Activated naive CD8-positive, alpha-beta T cell (primary cell): ENCODE measurements around the gene TXNDC11.

ENCODE experiments used
- H3K27ac Mint-ChIP-seq: one replicate; pipeline ENCODE4 v1.8.0; 2021; ENCODE audit warnings: mixed read lengths
- H3K27me3 Mint-ChIP-seq: one replicate; pipeline ENCODE4 v1.8.0; 2021; ENCODE audit warnings: mixed read lengths
- H3K36me3 Mint-ChIP-seq: one replicate; pipeline ENCODE4 v1.8.0; 2021; ENCODE audit warnings: mixed read lengths
- H3K4me1 Mint-ChIP-seq: one replicate; pipeline ENCODE4 v1.8.0; 2021; ENCODE audit warnings: low read depth, mixed read lengths
- H3K4me3 Mint-ChIP-seq: one replicate; pipeline ENCODE4 v1.8.0; 2021; ENCODE audit warnings: mild to moderate bottlenecking, mixed read lengths
- H3K9me3 Mint-ChIP-seq: one replicate; pipeline ENCODE4 v1.8.0; 2021; ENCODE audit warnings: low read depth, mixed read lengths

TXNDC11 gene

DNA sequence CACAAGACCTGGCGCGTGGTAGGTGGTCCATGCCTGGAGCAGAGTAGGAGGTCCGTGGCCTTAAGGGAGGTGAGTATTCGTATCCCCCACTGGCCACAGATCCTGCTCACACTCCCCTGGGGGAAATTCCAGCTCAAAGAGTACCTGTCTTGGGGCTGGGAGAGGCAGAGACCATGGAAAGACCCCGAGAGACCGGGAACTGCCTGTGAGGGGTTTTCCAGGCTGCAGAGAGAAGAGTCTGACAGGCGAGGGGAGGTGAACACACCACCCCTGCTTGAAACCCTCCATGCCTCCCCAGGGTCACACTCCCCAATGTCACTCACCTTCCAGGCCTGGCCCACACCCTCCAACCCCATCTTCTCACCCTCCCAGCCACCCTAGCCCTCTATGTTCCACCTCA, 87.0 kb downstream of the TXNDC11 start:
- H3K36me3 Mint-ChIP-seq, result no peaks in the 10 kb centered on the region
- no peaks in the 10 kb centered on the region for H3K27me3 Mint-ChIP-seq
- H3K4me1 Mint-ChIP-seq, result peaks cover 17% of the 10 kb centered on the region
- H3K9me3 Mint-ChIP-seq, result no peaks in the 10 kb centered on the region
- H3K4me3 Mint-ChIP-seq, result no peak overlapping the region
- H3K27ac Mint-ChIP-seq, result no peak overlapping the region

DNA sequence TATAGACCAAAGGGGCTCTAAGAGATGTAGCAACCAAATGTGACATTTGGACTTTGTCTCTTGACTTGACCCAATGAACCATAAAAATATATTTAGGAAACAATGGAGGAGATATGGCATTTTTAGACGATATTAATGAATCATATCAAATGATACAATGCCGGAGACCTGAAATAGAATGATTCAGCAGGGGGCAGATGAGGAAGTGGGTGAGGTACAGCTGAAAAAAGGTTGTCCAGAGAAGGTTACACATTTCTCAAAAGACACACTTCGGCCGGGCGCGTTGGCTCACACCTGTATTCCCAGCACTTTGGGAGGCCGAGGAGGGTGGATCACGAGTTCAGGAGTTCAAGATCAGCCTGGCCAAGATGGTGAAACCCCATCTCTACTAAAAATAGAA, 90.9 kb downstream of the TXNDC11 start:
- Mint-ChIP-seq H3K9me3 (no peaks in the 10 kb centered on the region), H3K27ac (no peak overlapping the region), H3K4me1 (peaks cover 15% of the 10 kb centered on the region), H3K36me3 (no peaks in the 10 kb centered on the region), H3K27me3 (peaks cover 3% of the 10 kb centered on the region), H3K4me3 (no peak overlapping the region)

DNA sequence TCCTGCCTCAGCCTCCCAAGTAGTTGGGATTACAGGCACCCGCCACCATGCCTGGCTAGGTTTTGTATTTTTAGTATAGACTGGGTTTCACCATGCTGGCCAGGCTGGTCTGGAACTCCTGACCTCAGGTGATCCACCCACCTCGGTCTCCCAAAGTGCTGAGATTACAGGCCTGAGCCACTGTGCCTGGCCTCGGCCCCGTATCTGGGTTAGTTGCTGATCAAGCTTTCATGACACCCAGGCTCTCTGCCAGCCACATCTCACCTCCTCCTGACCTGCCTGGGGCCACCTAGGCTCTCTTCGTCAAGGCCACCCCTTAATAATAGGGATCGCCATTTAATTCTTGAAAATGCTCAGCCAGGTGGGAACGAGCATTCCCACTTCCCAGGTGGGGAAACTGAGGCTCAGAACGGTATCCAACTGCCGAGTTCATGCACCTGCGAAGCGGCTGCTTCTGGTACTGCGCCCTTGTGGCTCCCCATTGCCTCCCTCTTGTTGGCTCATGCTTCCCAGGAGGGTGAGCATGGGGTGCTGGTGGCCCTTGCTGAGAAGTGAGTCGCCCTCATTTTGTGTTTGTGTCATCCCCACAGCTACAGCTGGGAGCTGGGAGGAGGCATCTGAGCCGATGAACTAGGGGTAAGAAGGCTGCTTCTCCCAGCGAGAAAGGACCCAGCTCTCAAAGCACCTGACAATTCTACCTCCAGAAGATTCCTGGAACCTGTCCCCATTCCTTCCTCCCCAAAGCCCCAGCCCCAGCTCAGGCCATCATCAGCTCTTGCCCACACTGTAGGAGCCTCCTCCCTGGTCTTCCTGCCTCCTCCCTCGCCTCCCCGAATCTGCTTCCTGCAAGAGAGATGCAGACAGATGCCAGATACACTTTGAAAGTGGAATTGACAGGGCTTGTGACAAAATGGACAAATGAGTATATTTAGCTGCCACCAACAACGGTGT, 91.7 kb downstream of the TXNDC11 start:
- Mint-ChIP-seq H3K4me3 (no peak overlapping the region), H3K27ac (no peak overlapping the region), H3K27me3 (peaks cover 3% of the 10 kb centered on the region), H3K36me3 (no peaks in the 10 kb centered on the region), H3K4me1 (peaks cover 15% of the 10 kb centered on the region), H3K9me3 (no peaks in the 10 kb centered on the region)

DNA sequence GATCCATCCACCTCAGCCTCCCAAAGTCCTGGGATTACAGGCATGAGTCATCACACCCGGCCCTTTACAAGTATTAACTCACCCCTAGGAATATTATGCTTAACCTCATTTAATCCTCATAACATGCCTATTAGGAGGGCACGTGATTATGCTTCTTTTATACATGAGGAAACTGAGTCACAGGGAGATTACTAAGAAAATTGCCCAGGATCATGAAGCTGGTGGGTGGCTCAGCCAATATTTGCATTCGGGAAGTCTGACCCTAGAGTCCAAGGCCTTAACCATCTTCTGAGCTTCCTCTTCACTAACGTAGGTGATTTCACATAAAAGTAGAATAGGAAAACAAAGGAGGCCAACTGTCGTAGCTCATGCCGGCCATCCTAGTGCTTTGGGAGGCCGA, 93.4 kb downstream of the TXNDC11 start:
- H3K4me1 Mint-ChIP-seq, result peaks cover 11% of the 10 kb centered on the region
- H3K36me3 Mint-ChIP-seq, result no peaks in the 10 kb centered on the region
- H3K27ac Mint-ChIP-seq, result no peak overlapping the region
- peaks cover 3% of the 10 kb centered on the region for H3K27me3 Mint-ChIP-seq
- no peaks in the 10 kb centered on the region for H3K9me3 Mint-ChIP-seq
- no peak overlapping the region for H3K4me3 Mint-ChIP-seq

DNA sequence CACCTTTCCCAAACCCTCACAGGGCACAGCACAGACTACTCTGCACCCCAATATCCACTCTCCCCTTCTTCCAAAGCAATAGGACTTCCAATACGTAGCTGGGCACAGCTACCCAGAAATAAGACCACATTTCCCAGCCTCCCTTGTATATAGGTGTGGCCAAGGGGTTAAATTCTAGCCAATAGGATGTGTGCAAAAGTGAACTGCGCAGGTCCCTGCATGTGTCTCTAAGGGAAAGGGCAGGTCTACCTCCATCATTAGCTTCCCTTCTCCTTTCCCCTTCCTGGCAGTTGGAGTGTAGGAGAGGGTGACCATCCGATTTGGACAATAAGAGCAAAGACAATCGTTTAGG, 99.9 kb downstream of the TXNDC11 start:
- Mint-ChIP-seq H3K9me3 (no peaks in the 10 kb centered on the region), H3K4me1 (peaks cover 11% of the 10 kb centered on the region), H3K27ac (no peak overlapping the region), H3K4me3 (no peak overlapping the region), H3K36me3 (no peaks in the 10 kb centered on the region), H3K27me3 (no peaks in the 10 kb centered on the region)

DNA sequence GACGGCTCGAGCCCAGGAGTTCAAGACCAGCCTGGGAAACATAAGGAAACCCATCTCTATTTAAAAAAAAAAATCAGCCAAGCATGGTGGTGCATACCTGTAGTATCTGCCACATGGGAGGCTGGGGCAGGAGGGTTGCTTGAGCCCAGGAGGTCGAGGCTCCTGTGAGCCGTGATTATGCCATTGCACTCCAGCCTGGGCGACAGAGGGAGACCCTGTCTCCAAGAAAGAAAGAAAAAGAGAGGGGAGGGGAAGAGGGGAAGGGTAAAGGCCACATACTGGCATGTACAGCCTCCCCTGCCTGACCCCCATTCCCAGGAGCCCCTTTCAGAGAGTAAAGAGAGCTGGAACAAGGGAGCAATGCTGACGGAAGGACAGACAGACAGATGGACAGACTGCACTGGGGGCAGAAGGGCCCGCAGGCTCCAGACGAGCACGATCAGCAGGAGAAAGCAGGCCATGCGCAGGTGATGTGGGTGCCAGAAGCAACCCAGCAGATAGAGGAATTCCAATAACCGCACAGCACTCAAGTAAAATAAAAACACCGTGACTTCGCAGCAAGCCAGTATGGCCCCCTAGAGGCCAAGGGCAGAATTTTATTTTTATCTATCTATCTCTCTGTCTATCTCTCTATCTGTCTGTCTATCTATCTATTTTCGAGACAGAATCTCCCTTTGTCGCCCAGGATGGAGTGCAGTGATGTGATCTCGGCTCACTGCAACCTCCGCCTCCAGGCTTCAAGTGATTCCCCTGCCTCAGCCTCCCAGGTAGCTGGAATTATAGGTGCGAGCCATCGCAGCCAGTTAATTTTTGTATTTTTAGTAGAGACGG, 101.5 kb downstream of the TXNDC11 start:
- no peak overlapping the region for H3K27ac Mint-ChIP-seq

DNA sequence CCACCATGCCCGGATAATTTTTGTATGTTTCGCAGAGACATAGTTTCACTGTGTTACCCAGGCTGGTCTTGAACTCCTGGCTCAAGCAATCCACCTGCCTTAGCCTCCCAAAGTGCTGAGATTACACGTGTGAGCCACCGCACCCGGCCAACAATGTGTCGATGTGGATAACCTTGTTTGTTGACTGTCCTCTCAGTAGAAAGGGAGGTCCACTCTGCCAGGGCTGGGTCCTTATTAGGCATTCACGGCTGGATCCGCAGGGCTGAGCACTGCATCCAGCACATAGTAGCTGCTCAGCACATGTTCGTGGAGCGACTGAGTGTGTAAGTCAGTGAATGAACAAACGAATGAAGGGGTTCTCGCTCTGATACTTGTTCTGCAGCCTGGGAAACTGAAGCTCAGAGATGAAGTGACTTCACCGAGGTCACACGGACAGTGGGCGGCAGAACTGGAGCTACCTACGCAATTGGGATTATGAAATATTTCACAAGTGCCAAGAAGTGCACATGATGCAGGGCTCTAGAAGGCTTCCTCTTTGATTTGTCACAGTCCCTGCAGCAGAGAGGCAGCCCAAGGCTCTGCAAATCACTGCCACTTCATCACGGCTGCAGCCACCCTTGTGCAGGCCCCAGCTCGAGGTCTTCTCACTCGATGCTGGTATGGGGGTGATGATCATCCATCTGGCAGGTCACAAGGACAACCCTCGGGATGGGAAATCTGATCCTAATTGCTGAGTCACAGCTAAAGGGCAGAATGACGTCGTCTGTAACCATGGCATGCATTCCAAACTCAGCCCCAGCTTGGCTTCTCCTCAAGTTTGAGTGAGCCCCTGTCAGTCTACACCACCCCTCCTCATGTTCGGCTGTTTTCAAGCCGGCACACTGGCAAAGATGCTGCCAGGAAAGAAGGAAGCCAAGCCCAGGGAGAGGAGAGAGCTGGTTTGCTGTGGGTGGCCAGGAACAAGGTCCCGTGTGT, 102.4 kb downstream of the TXNDC11 start:
- Mint-ChIP-seq H3K27ac (no peak overlapping the region), H3K36me3 (no peaks in the 10 kb centered on the region)

More for the DNA sequence above, 101.5 kb downstream of the TXNDC11 start:
- no peaks in the 10 kb centered on the region for H3K27me3 Mint-ChIP-seq
- no peaks in the 10 kb centered on the region for H3K36me3 Mint-ChIP-seq
- H3K9me3 Mint-ChIP-seq, result no peaks in the 10 kb centered on the region
- H3K4me1 Mint-ChIP-seq, result peaks cover 11% of the 10 kb centered on the region
- H3K4me3 Mint-ChIP-seq, result no peak overlapping the region

DNA sequence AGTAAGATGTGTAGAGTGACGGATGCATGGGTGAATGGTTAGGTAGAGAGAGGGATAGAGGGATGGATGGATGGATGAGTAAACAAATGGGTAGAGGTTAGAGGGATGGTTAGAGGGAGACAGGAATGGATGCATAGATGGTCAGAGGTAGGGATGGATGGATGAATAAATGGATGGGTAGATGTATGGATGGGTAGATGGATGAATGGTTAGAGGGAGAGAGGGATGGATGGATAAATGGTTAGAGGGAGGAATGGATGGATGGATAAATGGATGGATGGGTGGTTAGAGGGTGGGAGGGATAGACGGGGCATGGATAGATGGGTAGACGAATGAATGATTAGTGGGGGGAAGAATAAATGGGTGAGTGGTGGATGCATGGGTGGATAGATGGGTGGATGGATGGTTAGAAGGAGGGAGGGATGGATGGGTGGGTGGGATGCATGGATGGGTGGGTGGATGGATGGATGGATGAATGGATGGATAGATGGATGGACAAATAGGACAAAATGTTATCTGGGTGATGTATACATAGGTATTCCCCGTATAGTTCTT, 103.6 kb downstream of the TXNDC11 start:
- no peak overlapping the region for H3K4me3 Mint-ChIP-seq
- no peaks in the 10 kb centered on the region for H3K36me3 Mint-ChIP-seq
- H3K4me1 Mint-ChIP-seq, result peaks cover 24% of the 10 kb centered on the region
- H3K9me3 Mint-ChIP-seq, result no peaks in the 10 kb centered on the region
- H3K27me3 Mint-ChIP-seq, result no peaks in the 10 kb centered on the region
- H3K27ac Mint-ChIP-seq, result no peak overlapping the region

More for the DNA sequence above, 102.4 kb downstream of the TXNDC11 start:
- Mint-ChIP-seq H3K9me3 (no peaks in the 10 kb centered on the region), H3K4me3 (no peak overlapping the region), H3K4me1 (peaks cover 19% of the 10 kb centered on the region), H3K27me3 (no peaks in the 10 kb centered on the region)

DNA sequence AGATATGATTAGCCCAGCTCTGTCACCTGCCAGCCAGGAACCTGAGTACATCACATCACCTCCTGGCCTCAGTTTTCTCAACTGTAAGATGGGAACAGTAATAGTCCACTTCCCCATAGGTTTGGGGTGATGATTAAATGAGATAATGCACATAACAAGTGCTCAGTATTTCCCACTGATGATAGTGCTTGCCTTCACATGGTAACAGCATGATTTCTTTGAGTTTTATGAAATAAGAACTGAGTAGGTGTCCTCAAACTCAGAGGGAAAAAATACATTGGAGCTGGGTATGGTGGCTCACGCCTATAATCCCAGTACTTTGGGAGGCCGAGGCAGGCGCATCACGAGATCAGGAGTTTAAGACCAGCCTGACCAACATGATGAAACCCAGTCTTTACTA, 104.5 kb downstream of the TXNDC11 start:
- H3K27me3 Mint-ChIP-seq, result no peaks in the 10 kb centered on the region
- no peak overlapping the region for H3K27ac Mint-ChIP-seq
- no peak overlapping the region for H3K4me3 Mint-ChIP-seq
- peaks cover 28% of the 10 kb centered on the region for H3K4me1 Mint-ChIP-seq
- H3K9me3 Mint-ChIP-seq, result no peaks in the 10 kb centered on the region
- H3K36me3 Mint-ChIP-seq, result no peaks in the 10 kb centered on the region

DNA sequence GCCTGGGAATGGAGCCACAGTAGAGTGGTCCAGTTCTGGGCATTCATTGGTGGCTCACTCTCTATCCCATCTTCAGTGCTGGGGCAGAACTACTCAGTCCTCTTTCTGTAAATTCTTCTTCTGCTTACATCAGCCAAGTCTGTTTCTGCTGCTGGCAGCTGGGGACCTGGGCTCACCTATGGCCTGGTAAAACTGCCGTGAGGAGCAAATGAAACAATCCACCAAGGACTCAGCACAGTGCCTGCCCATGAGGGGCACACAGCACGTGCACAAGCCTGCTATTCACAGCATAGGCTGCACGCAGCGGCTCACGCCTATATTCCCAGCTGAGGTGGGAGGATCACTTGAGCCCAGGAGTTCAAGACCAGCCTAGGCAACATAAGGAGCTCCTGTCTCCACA, 105.3 kb downstream of the TXNDC11 start:
- Mint-ChIP-seq H3K27me3 (no peaks in the 10 kb centered on the region), H3K9me3 (no peaks in the 10 kb centered on the region), H3K4me3 (no peak overlapping the region), H3K36me3 (no peaks in the 10 kb centered on the region), H3K4me1 (peaks cover 26% of the 10 kb centered on the region), H3K27ac (no peak overlapping the region)

DNA sequence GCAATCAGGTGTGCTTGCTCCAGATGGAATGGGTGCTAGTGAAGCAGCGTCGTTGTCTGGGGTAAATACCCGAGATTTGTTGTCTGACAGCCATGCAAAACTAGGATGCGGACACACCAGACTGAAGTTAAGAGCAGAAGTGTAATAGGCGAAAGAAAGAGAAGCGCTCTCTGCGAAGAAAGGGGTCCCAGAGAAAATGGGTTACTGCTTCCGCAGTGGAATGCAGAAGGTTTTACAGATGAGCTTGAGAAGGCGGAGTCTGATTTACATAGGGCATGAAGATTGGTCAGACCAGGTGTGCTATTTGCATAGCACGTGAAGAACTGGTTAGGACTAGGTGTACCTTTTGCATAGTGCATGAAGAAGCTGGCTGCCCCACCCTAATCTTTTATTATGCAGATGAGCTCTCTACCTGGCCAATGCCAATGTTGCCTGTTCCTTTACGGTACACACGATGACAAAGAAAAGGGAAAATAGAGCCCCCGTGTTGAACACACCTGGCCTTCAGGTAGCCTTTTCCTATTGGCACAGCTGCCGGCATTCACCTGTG, 106.4 kb downstream of the TXNDC11 start:
- Mint-ChIP-seq H3K27ac (no peak overlapping the region), H3K9me3 (no peaks in the 10 kb centered on the region), H3K4me3 (no peak overlapping the region), H3K36me3 (no peaks in the 10 kb centered on the region), H3K27me3 (no peaks in the 10 kb centered on the region), H3K4me1 (peaks cover 22% of the 10 kb centered on the region)

DNA sequence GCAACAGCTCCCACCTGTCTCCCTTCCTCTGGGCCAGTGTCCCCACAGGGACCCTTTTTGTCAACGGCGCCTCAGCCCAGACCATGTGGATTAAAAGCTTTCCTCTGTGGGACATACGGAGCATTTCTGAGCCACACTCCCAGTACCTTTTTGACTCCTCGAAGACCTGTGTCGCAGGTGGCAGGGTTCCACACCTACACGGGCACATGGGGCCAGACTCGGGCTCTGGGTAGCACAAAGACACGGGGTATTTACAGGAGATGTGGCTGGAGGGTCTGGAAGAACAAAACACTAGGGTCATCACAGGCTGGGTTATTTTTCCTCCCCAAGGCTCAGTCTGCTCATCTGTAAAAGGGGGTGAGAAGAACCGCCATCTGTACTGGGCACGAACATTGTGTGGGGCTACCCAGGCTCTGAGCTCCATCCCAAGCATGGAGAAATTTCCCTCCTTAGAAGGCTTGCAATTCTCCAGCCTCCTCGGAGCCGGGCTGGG, 106.9 kb downstream of the TXNDC11 start:
- Mint-ChIP-seq H3K9me3 (no peaks in the 10 kb centered on the region), H3K27ac (no peak overlapping the region), H3K27me3 (no peaks in the 10 kb centered on the region)

DNA sequence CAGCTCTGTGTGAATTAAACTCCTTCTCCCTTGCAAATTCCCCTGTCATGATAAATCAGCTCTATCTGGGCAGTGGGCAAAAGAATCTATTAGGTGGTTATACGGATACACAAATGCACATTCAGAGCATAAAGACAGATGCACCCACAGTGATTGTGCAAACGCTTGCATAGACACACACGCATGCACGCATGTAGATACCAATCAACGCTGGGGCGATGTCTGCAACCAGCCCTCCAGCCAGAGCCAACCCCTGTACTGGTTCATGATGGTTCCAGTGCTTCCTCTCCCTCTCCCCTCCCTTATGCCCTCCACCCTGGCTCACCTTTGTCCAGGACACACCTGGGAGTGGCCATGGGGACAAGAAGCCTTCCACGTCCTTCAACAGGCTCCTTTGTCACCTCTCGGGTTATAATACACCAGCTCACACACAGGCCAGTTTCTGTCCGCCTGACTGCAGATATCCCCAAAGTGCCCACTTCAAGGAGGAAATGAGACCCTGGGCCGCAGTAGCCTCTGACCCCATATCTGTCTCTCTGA, 107.5 kb downstream of the TXNDC11 start:
- no peaks in the 10 kb centered on the region for H3K27me3 Mint-ChIP-seq
- peaks cover 25% of the 10 kb centered on the region for H3K4me1 Mint-ChIP-seq
- no peak overlapping the region for H3K4me3 Mint-ChIP-seq
- no peaks in the 10 kb centered on the region for H3K36me3 Mint-ChIP-seq
- no peaks in the 10 kb centered on the region for H3K9me3 Mint-ChIP-seq
- H3K27ac Mint-ChIP-seq, result no peak overlapping the region

More for the DNA sequence above, 106.9 kb downstream of the TXNDC11 start:
- Mint-ChIP-seq H3K36me3 (no peaks in the 10 kb centered on the region), H3K4me3 (no peak overlapping the region), H3K4me1 (peaks cover 21% of the 10 kb centered on the region)

DNA sequence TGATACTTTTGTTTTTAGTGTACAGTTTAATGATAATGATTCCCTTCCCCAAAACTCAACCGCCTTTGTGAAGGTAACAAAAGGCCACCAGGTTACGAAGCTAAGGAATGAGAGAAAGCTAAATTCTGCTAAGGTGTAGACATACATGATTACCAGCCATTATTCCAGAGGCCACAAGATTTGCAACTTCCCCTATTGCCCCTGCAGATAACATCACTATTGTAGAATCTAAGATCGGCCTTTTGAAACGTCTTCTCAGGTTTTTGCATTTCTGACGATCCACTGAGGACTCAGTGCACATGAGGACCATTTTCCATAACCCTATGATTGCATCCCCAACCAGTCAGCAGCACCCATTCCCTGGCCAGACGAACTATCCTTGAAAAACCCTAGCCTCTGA, 108.3 kb downstream of the TXNDC11 start:
- Mint-ChIP-seq H3K36me3 (no peaks in the 10 kb centered on the region), H3K27ac (no peak overlapping the region), H3K27me3 (no peaks in the 10 kb centered on the region), H3K9me3 (no peaks in the 10 kb centered on the region), H3K4me3 (no peak overlapping the region), H3K4me1 (peaks cover 31% of the 10 kb centered on the region)
